ENCODE results near the gene AOC3. TPM values are rescaled to one million over a fixed set of nuclear protein-coding genes. Genes with fewer than 3 reads are reported as not detected.

Gene AOC3
- total and polyA plus RNA-seq, 2 of the 8 experiments (the other 6 are each of a cell fraction or from before 2014, with no cell fraction given) = 2.5 to 2.7 TPM

- no peak overlapping the region for H3K9ac ChIP-seq (replicated peaks in 1 of 4; ENCODE audit: extremely low read depth in 1 of 4, low read depth in 3 of 4, low read length in 3 of 4)
- H3K27ac ChIP-seq (ENCODE audit: low read depth, low read length) = no peak overlapping the region
- H2BK15ac ChIP-seq (ENCODE audit: low read length) = peak overlapping the region; percentile 92; the same call in 1 of the 2 replicates
- no peak overlapping the region for H2BK20ac ChIP-seq (ENCODE audit: low read length)
- H4K8ac ChIP-seq (ENCODE audit: extremely low read depth, insufficient read depth, low read length) = no peak overlapping the region
- H2BK120ac ChIP-seq (replicated peaks; ENCODE audit: low read depth, low read length) = no peak overlapping the region
- H3K4me2 ChIP-seq (ENCODE audit: insufficient read depth in 1 of 2, low read depth in 2 of 2, low read length in 2 of 2) = no peak overlapping the region
- H3K36me3 ChIP-seq (ENCODE audit: control insufficient read depth in 2 of 4, insufficient read depth in 4 of 4, low read length in 3 of 4) = no peaks in the 10 kb centered on the region
- H3K14ac ChIP-seq (ENCODE audit: insufficient read length) = no peak overlapping the region
- H2BK5ac ChIP-seq (ENCODE audit: low read depth, low read length) = no peak overlapping the region
- H4K20me1 ChIP-seq (replicated peaks in 1 of 2; ENCODE audit: control insufficient read depth in 1 of 2, insufficient read depth in 2 of 2, low read length in 2 of 2) = no peaks in the 10 kb centered on the region
- H3K56ac ChIP-seq (replicated peaks; ENCODE audit: insufficient read length, low read depth, low read length) = no peak overlapping the region
- POLR2A ChIA-PET (ENCODE audit: partially characterized antibody) = no interaction called here
- 88% methylated on average over 4 of the region's 7 CpGs; no CpG with 5 or more reads in 1 of the 2 experiments for WGBS, 2 experiments (ENCODE audit: extremely low coverage in 1 of 2, insufficient coverage in 1 of 2, insufficient read length in 1 of 2, insufficient replicate concordance in 2 of 2, low coverage in 1 of 2, low lambda C conversion rate in 2 of 2, missing lambda C conversion rate in 1 of 2)
- no peak overlapping the region for H3K4me3 ChIP-seq (ENCODE audit: extremely low read depth in 1 of 4, insufficient read depth in 2 of 4, low read depth in 3 of 4, low read length in 4 of 4)
- H3K9me3 ChIP-seq (ENCODE audit: insufficient read depth in 2 of 2, low read depth in 1 of 2, low read length in 1 of 2) = no peaks in the 10 kb centered on the region
- no peak overlapping the region for H2AFZ ChIP-seq (ENCODE audit: low read length)
- FAIRE-seq (no peak), DNase-seq (ENCODE audit: low read depth in 1 of 2, low spot score in 2 of 2) (no peak)
- no peaks in the 10 kb centered on the region for H3K79me2 ChIP-seq (ENCODE audit: control insufficient read depth in 1 of 2, insufficient read depth in 2 of 2, low read length in 2 of 2)
- H3K27me3 ChIP-seq (replicated peaks in 1 of 4; ENCODE audit: control insufficient read depth in 3 of 4, extremely low read depth in 1 of 4, insufficient read depth in 3 of 4, low read length in 3 of 4) = no peaks in the 10 kb centered on the region
- no peak overlapping the region for H3K18ac ChIP-seq (ENCODE audit: extremely low read depth, low read length)
- no peak overlapping the region for H3K4ac ChIP-seq (replicated peaks; ENCODE audit: insufficient read length, low read depth, low read length)
- 0 out of 2 replicates have a peak, but pooled peaks cover 2% of the 10 kb centered on the region for H3K23me2 ChIP-seq (ENCODE audit: low read depth, low read length)
- H2AK5ac ChIP-seq (ENCODE audit: low read depth, low read length) = no peak overlapping the region
- no peak overlapping the region for H2BK12ac ChIP-seq (ENCODE audit: low read depth, low read length)
- CTCF ChIA-PET (ENCODE audit: partially characterized antibody) = interaction anchor here (1.0 to 2.6 kb wide), 2 partner anchors 11 to 20 kb away, joined by 4 to 9 read pairs; no protein-coding TSS in a partner anchor
- no peak overlapping the region for H4K5ac ChIP-seq (ENCODE audit: insufficient read length, low read depth, low read length)
- H4K91ac ChIP-seq (replicated peaks; ENCODE audit: insufficient read length, low read length) = no peak overlapping the region
- H3K79me1 ChIP-seq (ENCODE audit: low read depth, low read length) = no peaks in the 10 kb centered on the region
- H3K23ac ChIP-seq (ENCODE audit: insufficient read length) = no peak overlapping the region
- peaks cover 0 to 8% (median 2%) of the 10 kb centered on the region in 4 experiments; a peak in 3 of 7 replicates for H3K4me1 ChIP-seq (replicated peaks in 1 of 4; ENCODE audit: control insufficient read depth in 3 of 4, insufficient read depth in 4 of 4, low read length in 3 of 4)
- TF ChIP-seq SIX5 (IDR thresholded peaks at IDR 0.05; ENCODE audit: low read depth, low read length) = no peak
- TF ChIP-seq CEBPB (IDR thresholded peaks at IDR 0.05; ENCODE audit: low read depth, low read length) = no peak
- TF ChIP-seq E2F6 (IDR thresholded peaks at IDR 0.05) = no peak
Observed at GRCh38 chr17:42889809-42890208, 38.8 kb downstream of the AOC3 start.

Measured in H1 (cell line).